ENCODE measurements around the gene LARGE1.
"Not testable (repeated sequence)": the region's sequence is repeated elsewhere in the genome, so short reads cannot be mapped to it uniquely, and the experiment has no call there.

Gene LARGE1

GRCh38 chr22:33467620-33468095 is 452.6 kb downstream of the LARGE1 start:
- H3K36me3 Mint-ChIP-seq (ENCODE audit: insufficient read depth): peaks cover 2% of the 10 kb centered on the region
- H3K4me3 Mint-ChIP-seq: no peak overlapping the region
- DNase-seq (ENCODE audit: low spot score in 2 of 2): no peak
- ATAC-seq (replicated peaks; ENCODE audit: extremely low read depth, poor library complexity, severe bottlenecking): no peak
- H3K27me3 Mint-ChIP-seq: no peaks in the 10 kb centered on the region
- no peak overlapping the region for H3K27ac Mint-ChIP-seq (ENCODE audit: low read depth)
- H3K9me3 Mint-ChIP-seq: peaks cover 5% of the 10 kb centered on the region
- H3K4me1 Mint-ChIP-seq: no peaks in the 10 kb centered on the region

GRCh38 chr22:33467080-33467479 is 453.2 kb downstream of the LARGE1 start:
- H3K27ac Mint-ChIP-seq (ENCODE audit: low read depth): no peak overlapping the region
- no peak overlapping the region for H3K4me3 Mint-ChIP-seq
- H3K27me3 Mint-ChIP-seq: no peaks in the 10 kb centered on the region
- DNase-seq (ENCODE audit: low spot score in 2 of 2) (no peak), ATAC-seq (replicated peaks; ENCODE audit: extremely low read depth, poor library complexity, severe bottlenecking) (no peak)
- H3K4me1 Mint-ChIP-seq: no peaks in the 10 kb centered on the region
- peaks cover 2% of the 10 kb centered on the region for H3K36me3 Mint-ChIP-seq (ENCODE audit: insufficient read depth)
- H3K9me3 Mint-ChIP-seq: peaks cover 5% of the 10 kb centered on the region

- Mint-ChIP-seq H3K9me3 (peaks cover 3% of the 10 kb centered on the region), H3K4me1 (no peaks in the 10 kb centered on the region), H3K36me3 (ENCODE audit: insufficient read depth) (peaks cover 2% of the 10 kb centered on the region), H3K4me3 (no peak overlapping the region), H3K27me3 (no peaks in the 10 kb centered on the region), H3K27ac (ENCODE audit: low read depth) (no peak overlapping the region)
- no peak for ATAC-seq (replicated peaks; ENCODE audit: extremely low read depth, poor library complexity, severe bottlenecking)
- DNase-seq (ENCODE audit: low spot score in 2 of 2): no peak
Observed at GRCh38 chr22:33465554-33465953, 454.7 kb downstream of the LARGE1 start.

GRCh38 chr22:33464698-33465097 is 455.6 kb downstream of the LARGE1 start:
- H3K4me1 Mint-ChIP-seq: no peaks in the 10 kb centered on the region
- no peak overlapping the region for H3K27ac Mint-ChIP-seq (ENCODE audit: low read depth)
- H3K9me3 Mint-ChIP-seq: no peaks in the 10 kb centered on the region
- H3K36me3 Mint-ChIP-seq (ENCODE audit: insufficient read depth): peaks cover 2% of the 10 kb centered on the region
- no peaks in the 10 kb centered on the region for H3K27me3 Mint-ChIP-seq
- no peak for DNase-seq (ENCODE audit: low spot score in 2 of 2)
- ATAC-seq (replicated peaks; ENCODE audit: extremely low read depth, poor library complexity, severe bottlenecking): no peak
- H3K4me3 Mint-ChIP-seq: no peak overlapping the region

GRCh38 chr22:33461698-33462434 is 458.4 kb downstream of the LARGE1 start:
- Mint-ChIP-seq H3K36me3 (ENCODE audit: insufficient read depth) (no peaks in the 10 kb centered on the region), H3K4me3 (no peak overlapping the region), H3K9me3 (no peaks in the 10 kb centered on the region), H3K27ac (ENCODE audit: low read depth) (no peak overlapping the region), H3K4me1 (no peaks in the 10 kb centered on the region), H3K27me3 (no peaks in the 10 kb centered on the region)
- DNase-seq (ENCODE audit: low spot score in 2 of 2): no peak
- no peak for ATAC-seq (replicated peaks; ENCODE audit: extremely low read depth, poor library complexity, severe bottlenecking)

GRCh38 chr22:33461245-33461644 is 459.0 kb downstream of the LARGE1 start:
- not testable (repeated sequence) for H3K27ac Mint-ChIP-seq (ENCODE audit: low read depth); H3K27me3 Mint-ChIP-seq; H3K36me3 Mint-ChIP-seq (ENCODE audit: insufficient read depth); H3K4me3 Mint-ChIP-seq; ATAC-seq (replicated peaks; ENCODE audit: extremely low read depth, poor library complexity, severe bottlenecking); H3K9me3 Mint-ChIP-seq; DNase-seq (ENCODE audit: low spot score in 2 of 2); H3K4me1 Mint-ChIP-seq

- ATAC-seq (replicated peaks; ENCODE audit: extremely low read depth, poor library complexity, severe bottlenecking) (no peak), DNase-seq (ENCODE audit: low spot score in 2 of 2) (no peak)
- no peaks in the 10 kb centered on the region for H3K27me3 Mint-ChIP-seq
- no peak overlapping the region for H3K4me3 Mint-ChIP-seq
- H3K27ac Mint-ChIP-seq (ENCODE audit: low read depth): no peak overlapping the region
- no peaks in the 10 kb centered on the region for H3K9me3 Mint-ChIP-seq
- H3K4me1 Mint-ChIP-seq: no peaks in the 10 kb centered on the region
- no peaks in the 10 kb centered on the region for H3K36me3 Mint-ChIP-seq (ENCODE audit: insufficient read depth)
Observed at GRCh38 chr22:33459137-33459536, 461.1 kb downstream of the LARGE1 start.

- ATAC-seq (replicated peaks; ENCODE audit: extremely low read depth, poor library complexity, severe bottlenecking): no peak
- H3K4me1 Mint-ChIP-seq: no peaks in the 10 kb centered on the region
- no peaks in the 10 kb centered on the region for H3K36me3 Mint-ChIP-seq (ENCODE audit: insufficient read depth)
- no peaks in the 10 kb centered on the region for H3K9me3 Mint-ChIP-seq
- H3K27me3 Mint-ChIP-seq: no peaks in the 10 kb centered on the region
- no peak overlapping the region for H3K27ac Mint-ChIP-seq (ENCODE audit: low read depth)
- no peak overlapping the region for H3K4me3 Mint-ChIP-seq
- no peak for DNase-seq (ENCODE audit: low spot score in 2 of 2)
Observed at GRCh38 chr22:33456511-33456910, 463.8 kb downstream of the LARGE1 start.

GRCh38 chr22:33455036-33455435 is 465.2 kb downstream of the LARGE1 start:
- no peaks in the 10 kb centered on the region for H3K4me1 Mint-ChIP-seq
- no peaks in the 10 kb centered on the region for H3K9me3 Mint-ChIP-seq
- H3K27ac Mint-ChIP-seq (ENCODE audit: low read depth): no peak overlapping the region
- H3K36me3 Mint-ChIP-seq (ENCODE audit: insufficient read depth): no peaks in the 10 kb centered on the region
- DNase-seq (ENCODE audit: low spot score in 2 of 2) (no peak), ATAC-seq (replicated peaks; ENCODE audit: extremely low read depth, poor library complexity, severe bottlenecking) (no peak)
- H3K4me3 Mint-ChIP-seq: no peak overlapping the region
- no peaks in the 10 kb centered on the region for H3K27me3 Mint-ChIP-seq

GRCh38 chr22:33451866-33452469 is 468.3 kb downstream of the LARGE1 start:
- H3K4me1 Mint-ChIP-seq: no peaks in the 10 kb centered on the region
- H3K36me3 Mint-ChIP-seq (ENCODE audit: insufficient read depth): no peaks in the 10 kb centered on the region
- ATAC-seq (replicated peaks; ENCODE audit: extremely low read depth, poor library complexity, severe bottlenecking) (no peak), DNase-seq (ENCODE audit: low spot score in 2 of 2) (no peak)
- H3K4me3 Mint-ChIP-seq: no peak overlapping the region
- no peak overlapping the region for H3K27ac Mint-ChIP-seq (ENCODE audit: low read depth)
- H3K27me3 Mint-ChIP-seq: no peaks in the 10 kb centered on the region
- peaks cover 13% of the 10 kb centered on the region for H3K9me3 Mint-ChIP-seq

GRCh38 chr22:33450756-33451155 is 469.5 kb downstream of the LARGE1 start:
- Mint-ChIP-seq H3K9me3 (peaks cover 13% of the 10 kb centered on the region), H3K4me1 (no peaks in the 10 kb centered on the region), H3K27me3 (no peaks in the 10 kb centered on the region), H3K36me3 (ENCODE audit: insufficient read depth) (no peaks in the 10 kb centered on the region), H3K4me3 (no peak overlapping the region), H3K27ac (ENCODE audit: low read depth) (no peak overlapping the region)
- ATAC-seq (replicated peaks; ENCODE audit: extremely low read depth, poor library complexity, severe bottlenecking) (no peak), DNase-seq (ENCODE audit: low spot score in 2 of 2) (no peak)

GRCh38 chr22:33447733-33448132 is 472.5 kb downstream of the LARGE1 start:
- Mint-ChIP-seq H3K27ac (ENCODE audit: low read depth) (no peak overlapping the region), H3K36me3 (ENCODE audit: insufficient read depth) (peaks cover 2% of the 10 kb centered on the region), H3K9me3 (peaks cover 13% of the 10 kb centered on the region), H3K27me3 (no peaks in the 10 kb centered on the region), H3K4me1 (no peaks in the 10 kb centered on the region), H3K4me3 (no peak overlapping the region)
- DNase-seq (ENCODE audit: low spot score in 2 of 2): no peak
- ATAC-seq (replicated peaks; ENCODE audit: extremely low read depth, poor library complexity, severe bottlenecking): no peak

GRCh38 chr22:33443683-33444082 is 476.6 kb downstream of the LARGE1 start:
- ATAC-seq (replicated peaks; ENCODE audit: extremely low read depth, poor library complexity, severe bottlenecking): no peak

More at GRCh38 chr22:33443683-33444082, 476.6 kb downstream of the LARGE1 start:
- Mint-ChIP-seq H3K4me1 (no peaks in the 10 kb centered on the region), H3K36me3 (ENCODE audit: insufficient read depth) (peaks cover 2% of the 10 kb centered on the region), H3K4me3 (no peak overlapping the region), H3K9me3 (peaks cover 17% of the 10 kb centered on the region), H3K27me3 (no peaks in the 10 kb centered on the region), H3K27ac (ENCODE audit: low read depth) (no peak overlapping the region)
- DNase-seq (ENCODE audit: low spot score in 2 of 2): no peak
